Esophagus (tissue), 2 donors: Measurements from ENCODE around the gene XXYLT1. TPM values are rescaled to one million over a fixed set of nuclear protein-coding genes. Genes with fewer than 3 reads are reported as not detected.

Experiments
- H3K27ac ChIP-seq, 2 donors: one replicate each; pipeline ENCODE4 v1.5.1; 2013; ENCODE audit warnings: low read depth in 2 of 2, mild to moderate bottlenecking in 2 of 2, inconsistent platforms in 1 of 2, low read length in 1 of 2, moderate library complexity in 1 of 2
- H3K27me3 ChIP-seq, 2 donors: one replicate each; pipeline ENCODE4 v1.6.1; 2013; ENCODE audit warnings: low read length in 2 of 2, control low read depth in 1 of 2, mild to moderate bottlenecking in 1 of 2; ENCODE audit not compliant: insufficient read depth in 2 of 2, control insufficient read depth in 1 of 2
- H3K36me3 ChIP-seq, 2 donors: one replicate each; pipeline ENCODE4 v1.6.1; 2013; ENCODE audit warnings: low read length in 1 of 2; ENCODE audit not compliant: control insufficient read depth in 2 of 2, insufficient read depth in 2 of 2
- H3K4me1 ChIP-seq, 2 donors: one replicate each; pipeline ENCODE4 v1.6.1; 2013; ENCODE audit warnings: low read length in 1 of 2; ENCODE audit not compliant: control insufficient read depth in 2 of 2, insufficient read depth in 2 of 2
- H3K4me3 ChIP-seq, 2 donors: one replicate each; pipeline ENCODE4 v1.5.1; 2013; ENCODE audit warnings: low read length in 2 of 2, mild to moderate bottlenecking in 2 of 2, low read depth in 1 of 2, moderate library complexity in 1 of 2
- H3K9me3 ChIP-seq, 2 donors: one replicate each; pipeline ENCODE4 v1.6.1; 2013; ENCODE audit warnings: mild to moderate bottlenecking in 2 of 2, low read depth in 1 of 2, low read length in 1 of 2, moderate library complexity in 1 of 2; ENCODE audit not compliant: control insufficient read depth in 2 of 2, insufficient read depth in 1 of 2
- WGBS, 2 donors: extraction: QIAGEN DNeasy Blood & Tissue Kit; methylation state at CpG; one replicate each; pipeline ENCODE4 v1.1.7; 2013; 5-methylcytosine and 5-hydroxymethylcytosine counted together
- polyA plus RNA-seq, 2 donors: library from polyadenylated mRNA; stranded (reverse); fragments of 200-250 nt; gene quantifications; one replicate each; pipeline ENCODE4 v1.2.3, GENCODE V29; 2013
- donor health status: healthy with polysubstance abuse.
- donor health status: Bipolar disorder and iron deficiency.

Gene XXYLT1
- polyA plus RNA-seq, 2 donors: 10.2 to 10.4 TPM

GRCh38 chr3:195246581-195246995, 24.4 kb downstream of the XXYLT1 start:
- Histone ChIP-seq H3K27me3 (no peaks in the 10 kb centered on the region), H3K36me3 (peaks cover 0 to 2% of the 10 kb centered on the region in 2 donors), H3K9me3 (no peaks in the 10 kb centered on the region), H3K4me3 (no peak overlapping the region), H3K27ac (no peak overlapping the region), H3K4me1 (peaks cover 3% of the 10 kb centered on the region in 2 donors)
- 93 to 95% methylated on average over 9 of the region's 9 CpGs for WGBS, 2 donors

- Histone ChIP-seq H3K9me3 (no peaks in the 10 kb centered on the region), H3K4me3 (no peak overlapping the region), H3K27me3 (no peaks in the 10 kb centered on the region), H3K36me3 (peaks cover 0 to 2% of the 10 kb centered on the region in 2 donors), H3K27ac (no peak overlapping the region), H3K4me1 (peaks cover 3 to 7% of the 10 kb centered on the region in 2 donors)
- WGBS, 2 donors: 95 to 97% methylated on average over 16 of the region's 16 CpGs
These were observed 25.4 kb downstream of the XXYLT1 start for GRCh38 chr3:195245531-195245951.

- Histone ChIP-seq H3K27ac (peak overlapping the region in 1 of 2 donors; percentile 25), H3K4me3 (no peak overlapping the region), H3K9me3 (peaks cover 0 to 9% of the 10 kb centered on the region in 2 donors), H3K36me3 (no peaks in the 10 kb centered on the region), H3K4me1 (peaks cover 5 to 17% of the 10 kb centered on the region in 2 donors), H3K27me3 (no peaks in the 10 kb centered on the region)
- 91 to 92% methylated on average over 12 of the region's 12 CpGs for WGBS, 2 donors
These were observed 29.2 kb downstream of the XXYLT1 start for GRCh38 chr3:195241592-195242355.

- peaks cover 5 to 17% of the 10 kb centered on the region in 2 donors for H3K4me1 ChIP-seq
- no peaks in the 10 kb centered on the region for H3K27me3 ChIP-seq
- H3K36me3 ChIP-seq: no peaks in the 10 kb centered on the region
- peaks cover 0 to 10% of the 10 kb centered on the region in 2 donors for H3K9me3 ChIP-seq
- 68 to 70% methylated on average over 6 of the region's 6 CpGs for WGBS, 2 donors
- H3K4me3 ChIP-seq: no peak overlapping the region
- H3K27ac ChIP-seq: no peak overlapping the region
These were observed 30.0 kb downstream of the XXYLT1 start for GRCh38 chr3:195240939-195241338.

GRCh38 chr3:195240171-195240701, 30.7 kb downstream of the XXYLT1 start:
- H3K36me3 ChIP-seq: no peaks in the 10 kb centered on the region
- no peaks in the 10 kb centered on the region for H3K27me3 ChIP-seq
- peaks cover 5 to 17% of the 10 kb centered on the region in 2 donors for H3K4me1 ChIP-seq
- WGBS, 2 donors: 77 to 78% methylated on average over 15 of the region's 15 CpGs
- H3K27ac ChIP-seq: peak overlapping the region; percentile 35 to 57
- H3K9me3 ChIP-seq: peaks cover 0 to 10% of the 10 kb centered on the region in 2 donors
- H3K4me3 ChIP-seq: no peak overlapping the region

- Histone ChIP-seq H3K4me1 (peaks cover 5 to 17% of the 10 kb centered on the region in 2 donors), H3K27ac (peak overlapping the region; percentile 39 to 71), H3K27me3 (no peaks in the 10 kb centered on the region), H3K9me3 (peaks cover 0 to 10% of the 10 kb centered on the region in 2 donors), H3K36me3 (no peaks in the 10 kb centered on the region), H3K4me3 (no peak overlapping the region)
- 83 to 88% methylated on average over 3 of the region's 3 CpGs for WGBS, 2 donors
These were observed 31.8 kb downstream of the XXYLT1 start for GRCh38 chr3:195239121-195239520.

- peaks cover 0 to 10% of the 10 kb centered on the region in 2 donors for H3K9me3 ChIP-seq
- H3K27me3 ChIP-seq: no peaks in the 10 kb centered on the region
- H3K27ac ChIP-seq: peak overlapping the region; percentile 62 to 80
- no peaks in the 10 kb centered on the region for H3K36me3 ChIP-seq
- H3K4me1 ChIP-seq: peaks cover 5 to 17% of the 10 kb centered on the region in 2 donors
- H3K4me3 ChIP-seq: no peak overlapping the region
- WGBS, 2 donors: 65 to 72% methylated on average over 10 of the region's 10 CpGs
These were observed 32.3 kb downstream of the XXYLT1 start for GRCh38 chr3:195238586-195239118.

GRCh38 chr3:195238081-195238571, 32.8 kb downstream of the XXYLT1 start:
- Histone ChIP-seq H3K4me1 (peaks cover 5 to 17% of the 10 kb centered on the region in 2 donors), H3K27me3 (no peaks in the 10 kb centered on the region), H3K36me3 (no peaks in the 10 kb centered on the region), H3K27ac (peak overlapping the region; percentile 62 to 80), H3K9me3 (peaks cover 0 to 10% of the 10 kb centered on the region in 2 donors), H3K4me3 (no peak overlapping the region)
- 84 to 87% methylated on average over 12 of the region's 12 CpGs for WGBS, 2 donors

GRCh38 chr3:195236801-195237570, 34.0 kb downstream of the XXYLT1 start:
- 96 to 98% methylated on average over 10 of the region's 10 CpGs for WGBS, 2 donors
- no peaks in the 10 kb centered on the region for H3K27me3 ChIP-seq
- peaks cover 0 to 10% of the 10 kb centered on the region in 2 donors for H3K9me3 ChIP-seq
- no peaks in the 10 kb centered on the region for H3K36me3 ChIP-seq
- H3K4me1 ChIP-seq: peaks cover 5 to 17% of the 10 kb centered on the region in 2 donors
- H3K27ac ChIP-seq: no peak overlapping the region
- H3K4me3 ChIP-seq: no peak overlapping the region
